Adrenal gland (tissue), 5 donors: ENCODE data around the gene TTC3.

ENCODE experiments used
- POLR2A ChIP-seq, 2 donors: fragments of 450-650 bp; IDR thresholded peaks; one replicate each; pipeline ENCODE4 v1.6.1; 2017; ENCODE audit warnings: antibody characterized with exemption in 2 of 2, mild to moderate bottlenecking in 2 of 2, moderate library complexity in 1 of 2
- TF ChIP-seq, protein P1 (sequence below), 6 experiments: fragments of 450-650 bp in 4 of 6; fragments of 200-600 bp in 2 of 6; sonication (generic) in 1 of 6; IDR thresholded peaks; 1 replicate in 5 of 6; 2 replicates in 1 of 6; pipeline versions ENCODE4 v1.5.1 to v1.8.0; 2016 to 2021; ENCODE audit warnings: antibody characterized with exemption in 6 of 6, mild to moderate bottlenecking in 2 of 6, moderate library complexity in 1 of 6
- donor health status: DM: no; HTN: no; CAD: no.

- TF ChIP-seq, protein P1, sequence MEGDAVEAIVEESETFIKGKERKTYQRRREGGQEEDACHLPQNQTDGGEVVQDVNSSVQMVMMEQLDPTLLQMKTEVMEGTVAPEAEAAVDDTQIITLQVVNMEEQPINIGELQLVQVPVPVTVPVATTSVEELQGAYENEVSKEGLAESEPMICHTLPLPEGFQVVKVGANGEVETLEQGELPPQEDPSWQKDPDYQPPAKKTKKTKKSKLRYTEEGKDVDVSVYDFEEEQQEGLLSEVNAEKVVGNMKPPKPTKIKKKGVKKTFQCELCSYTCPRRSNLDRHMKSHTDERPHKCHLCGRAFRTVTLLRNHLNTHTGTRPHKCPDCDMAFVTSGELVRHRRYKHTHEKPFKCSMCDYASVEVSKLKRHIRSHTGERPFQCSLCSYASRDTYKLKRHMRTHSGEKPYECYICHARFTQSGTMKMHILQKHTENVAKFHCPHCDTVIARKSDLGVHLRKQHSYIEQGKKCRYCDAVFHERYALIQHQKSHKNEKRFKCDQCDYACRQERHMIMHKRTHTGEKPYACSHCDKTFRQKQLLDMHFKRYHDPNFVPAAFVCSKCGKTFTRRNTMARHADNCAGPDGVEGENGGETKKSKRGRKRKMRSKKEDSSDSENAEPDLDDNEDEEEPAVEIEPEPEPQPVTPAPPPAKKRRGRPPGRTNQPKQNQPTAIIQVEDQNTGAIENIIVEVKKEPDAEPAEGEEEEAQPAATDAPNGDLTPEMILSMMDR (IDR thresholded peaks at IDR 0.05): no peak
- no peak for TF ChIP-seq POLR2A (IDR thresholded peaks at IDR 0.05)
These were observed 73.5 kb downstream of the TTC3 start for GRCh38 chr21:37146320-37147235.
